H1 (cell line): ENCODE results near the gene PLK4. TPM values are rescaled to one million over a fixed set of nuclear protein-coding genes. Genes with fewer than 3 reads are reported as not detected.

Source experiments
- CTCF ChIA-PET: fragments of 300-600 bp; sonication (Branson Sonifier 250); formaldehyde crosslinking; loops from one replicate; lab custom pipeline; 2021; ENCODE audit not compliant: partially characterized antibody; lab: Charles Lee
- POLR2A ChIA-PET: fragments of 300-600 bp; sonication (Branson Sonifier 250); formaldehyde crosslinking; loops from one replicate; lab custom pipeline; 2021; ENCODE audit warnings: inconsistent platforms; ENCODE audit not compliant: partially characterized antibody; lab: Charles Lee
- DNase-seq, 2 experiments: peaks; one replicate each; pipeline versions ENCODE4 v3.0.0 to v3.0.0-alpha.2; 2010 to 2022; ENCODE audit warnings: low spot score in 2 of 2, low read depth in 1 of 2, mixed read lengths in 1 of 2
- FAIRE-seq: peaks from 2 replicates; lab custom pipeline; 2011; peaks lifted over from hg19 to GRCh38; lab: Jason Lieb, UNC
- H2AFZ ChIP-seq: 2 replicates; pipeline ENCODE4 v1.8.1; 2012; ENCODE audit warnings: low read length, inconsistent platforms
- H2AK5ac ChIP-seq: 2 replicates; pipeline ENCODE4 v1.6.1; 2013; ENCODE audit warnings: low read depth, low read length
- H2BK120ac ChIP-seq: replicated peaks from 2 replicates; pipeline ENCODE3; 2013; ENCODE audit warnings: low read depth, low read length, inconsistent platforms
- H2BK12ac ChIP-seq: 2 replicates; pipeline ENCODE4 v1.6.1; 2013; ENCODE audit warnings: low read depth, low read length
- H2BK15ac ChIP-seq: 2 replicates; pipeline ENCODE4 v1.6.1; 2013; ENCODE audit warnings: low read length
- H2BK20ac ChIP-seq: 2 replicates; pipeline ENCODE4 v1.6.1; 2013; ENCODE audit warnings: low read length
- H2BK5ac ChIP-seq: 2 replicates; pipeline ENCODE4 v1.6.1; 2013; ENCODE audit warnings: low read depth, low read length
- H3K14ac ChIP-seq: 2 replicates; pipeline ENCODE4 v1.6.1; 2013; ENCODE audit warnings: inconsistent platforms; ENCODE audit not compliant: insufficient read length
- H3K18ac ChIP-seq: 2 replicates; pipeline ENCODE4 v1.6.1; 2013; ENCODE audit warnings: low read length; ENCODE audit errors: extremely low read depth
- H3K23ac ChIP-seq: 2 replicates; pipeline ENCODE4 v1.6.1; 2013; ENCODE audit warnings: inconsistent platforms; ENCODE audit not compliant: insufficient read length
- H3K23me2 ChIP-seq: 2 replicates; pipeline ENCODE4 v1.6.1; 2013; ENCODE audit warnings: low read depth, low read length
- H3K27ac ChIP-seq: 2 replicates; pipeline ENCODE4 v1.6.1; 2011; ENCODE audit warnings: low read depth, low read length, inconsistent platforms
- H3K27me3 ChIP-seq, 4 experiments: replicated peaks in 1 of 4; 1 replicate in 1 of 4; 2 replicates in 3 of 4; pipeline versions ENCODE4 v1.6.1 to v1.8.1; 2011 to 2013; ENCODE audit warnings: low read length in 3 of 4, mild to moderate bottlenecking in 3 of 4, inconsistent platforms in 2 of 4, mixed read lengths in 2 of 4, moderate library complexity in 1 of 4; ENCODE audit not compliant: control insufficient read depth in 3 of 4, insufficient read depth in 3 of 4; ENCODE audit errors: extremely low read depth in 1 of 4
- H3K36me3 ChIP-seq, 4 experiments: 2 replicates each; pipeline versions ENCODE4 v1.6.1 to v1.8.1; 2011 to 2013; ENCODE audit warnings: mild to moderate bottlenecking in 4 of 4, low read length in 3 of 4, moderate library complexity in 2 of 4, control low read depth in 1 of 4, inconsistent platforms in 1 of 4; ENCODE audit not compliant: insufficient read depth in 4 of 4, control insufficient read depth in 2 of 4
- H3K4ac ChIP-seq: replicated peaks from 2 replicates; pipeline ENCODE3; 2013; ENCODE audit warnings: low read length, low read depth, mixed read lengths, inconsistent platforms; ENCODE audit not compliant: insufficient read length
- H3K4me1 ChIP-seq, 4 experiments: replicated peaks in 1 of 4; 1 replicate in 1 of 4; 2 replicates in 3 of 4; pipeline versions ENCODE4 v1.6.1 to v1.8.1; 2011 to 2013; ENCODE audit warnings: low read length in 3 of 4, inconsistent platforms in 2 of 4, mixed read lengths in 1 of 4; ENCODE audit not compliant: insufficient read depth in 4 of 4, control insufficient read depth in 3 of 4
- H3K4me2 ChIP-seq, 2 experiments: 2 replicates each; pipeline versions ENCODE4 v1.6.1 to v1.8.1; 2011 to 2013; ENCODE audit warnings: low read depth in 2 of 2, low read length in 2 of 2, control low read depth in 1 of 2, inconsistent platforms in 1 of 2, mild to moderate bottlenecking in 1 of 2; ENCODE audit not compliant: insufficient read depth in 1 of 2
- H3K4me3 ChIP-seq, 4 experiments: fragments of 200-600, 300-600 bp in 1 of 4; sonication (generic), shearing (Covaris generic), sonication (Bioruptor Twin) in 1 of 4; 2 replicates each; pipeline versions ENCODE4 v1.5.1 to v1.8.1; 2011 to 2016; ENCODE audit warnings: low read length in 4 of 4, low read depth in 3 of 4, control low read depth in 2 of 4, inconsistent platforms in 2 of 4, mild to moderate bottlenecking in 2 of 4, mixed read lengths in 1 of 4, moderate library complexity in 1 of 4; ENCODE audit not compliant: insufficient read depth in 2 of 4; ENCODE audit errors: extremely low read depth in 1 of 4
- H3K56ac ChIP-seq: replicated peaks from 2 replicates; pipeline ENCODE3; 2013; ENCODE audit warnings: low read depth, mild to moderate bottlenecking, mixed read lengths, low read length, inconsistent platforms; ENCODE audit not compliant: insufficient read length
- H3K79me1 ChIP-seq: 2 replicates; pipeline ENCODE4 v1.6.1; 2013; ENCODE audit warnings: low read depth, low read length, control low read depth
- H3K79me2 ChIP-seq, 2 experiments: 2 replicates each; pipeline versions ENCODE4 v1.6.1 to v1.8.1; 2012 to 2013; ENCODE audit warnings: low read length in 2 of 2, mild to moderate bottlenecking in 2 of 2, inconsistent platforms in 1 of 2; ENCODE audit not compliant: insufficient read depth in 2 of 2, control insufficient read depth in 1 of 2
- H3K9ac ChIP-seq, 4 experiments: replicated peaks in 1 of 4; 1 replicate in 1 of 4; 2 replicates in 3 of 4; pipeline versions ENCODE4 v1.6.1 to v1.8.1; 2011 to 2013; ENCODE audit warnings: low read depth in 3 of 4, low read length in 3 of 4, control low read depth in 2 of 4, mild to moderate bottlenecking in 2 of 4, moderate library complexity in 2 of 4, inconsistent platforms in 1 of 4; ENCODE audit errors: extremely low read depth in 1 of 4
- H3K9me3 ChIP-seq, 2 experiments: 2 replicates each; pipeline versions ENCODE4 v1.6.1 to v1.8.1; 2012 to 2013; ENCODE audit warnings: mild to moderate bottlenecking in 2 of 2, moderate library complexity in 2 of 2, control low read depth in 1 of 2, inconsistent platforms in 1 of 2, low read depth in 1 of 2, low read length in 1 of 2, mixed read lengths in 1 of 2; ENCODE audit not compliant: insufficient read depth in 2 of 2
- H4K20me1 ChIP-seq, 2 experiments: replicated peaks in 1 of 2; 2 replicates each; pipeline versions ENCODE3 to v1.8.1; 2011 to 2013; ENCODE audit warnings: inconsistent platforms in 2 of 2, low read length in 2 of 2, mild to moderate bottlenecking in 1 of 2; ENCODE audit not compliant: insufficient read depth in 2 of 2, control insufficient read depth in 1 of 2
- H4K5ac ChIP-seq: 2 replicates; pipeline ENCODE4 v1.6.1; 2013; ENCODE audit warnings: low read length, low read depth, mixed read lengths, inconsistent platforms; ENCODE audit not compliant: insufficient read length
- H4K8ac ChIP-seq: 2 replicates; pipeline ENCODE4 v1.8.0; 2013; ENCODE audit warnings: mild to moderate bottlenecking, moderate library complexity, low read length, inconsistent platforms; ENCODE audit not compliant: insufficient read depth; ENCODE audit errors: extremely low read depth
- H4K91ac ChIP-seq: replicated peaks from 2 replicates; pipeline ENCODE3; 2013; ENCODE audit warnings: low read length, mixed read lengths, inconsistent platforms; ENCODE audit not compliant: insufficient read length
- CEBPB ChIP-seq: IDR thresholded peaks from 2 replicates; pipeline ENCODE4 v1.6.1; 2012; ENCODE audit warnings: low read depth, low read length
- CTBP2 ChIP-seq: IDR thresholded peaks from 2 replicates; pipeline ENCODE4 v1.7.0; 2011; ENCODE audit warnings: borderline replicate concordance, mild to moderate bottlenecking, moderate library complexity, mixed read lengths, low read length; ENCODE audit not compliant: insufficient read depth, insufficient read length
- HDAC6 ChIP-seq: IDR thresholded peaks from one replicate; pipeline ENCODE4 v1.7.1; 2012; ENCODE audit warnings: low read depth, mild to moderate bottlenecking, inconsistent platforms, low read length, moderate library complexity
- KDM4A ChIP-seq: IDR thresholded peaks from one replicate; pipeline ENCODE4 v1.7.1; 2012; ENCODE audit warnings: low read depth, mild to moderate bottlenecking, moderate library complexity, low read length, inconsistent platforms; ENCODE audit not compliant: severe bottlenecking
- RAD21 ChIP-seq, 2 experiments: IDR thresholded peaks in 1 of 2; conservative IDR thresholded peaks in 1 of 2; 2 replicates each; pipeline ENCODE4 v1.6.1; 2011; ENCODE audit warnings: low read depth in 2 of 2, low read length in 2 of 2, improper control_type of control experiment in 1 of 2, inconsistent platforms in 1 of 2, mild to moderate bottlenecking in 1 of 2, moderate library complexity in 1 of 2
- SIN3A ChIP-seq, 2 experiments: IDR thresholded peaks in 1 of 2; conservative IDR thresholded peaks in 1 of 2; 2 replicates each; pipeline ENCODE4 v1.6.1; 2011 to 2012; ENCODE audit warnings: low read length in 2 of 2, improper control_type of control experiment in 1 of 2, low read depth in 1 of 2, mild to moderate bottlenecking in 1 of 2
- SRF ChIP-seq: IDR thresholded peaks from 2 replicates; pipeline ENCODE4 v1.6.1; 2011; ENCODE audit warnings: mild to moderate bottlenecking, low read depth, low read length, moderate library complexity
- polyA plus RNA-seq, 7 experiments: library from polyadenylated mRNA; depleted of rRNA in 3 of 7; stranded (reverse) in 5 of 7; unstranded in 2 of 7; fragments of >200 nt in 5 of 7; fragments of 200-250 nt in 2 of 7; gene quantifications; 1 replicate in 5 of 7; 2 replicates in 1 of 7; 4 replicates in 1 of 7; pipeline versions ENCODE4 v1.2.1 to v1.2.3, GENCODE V29; 2011 to 2013; ENCODE audit warnings: missing spikeins in 2 of 7, mixed read lengths in 2 of 7
- total RNA-seq: library from RNA; stranded (reverse); fragmentation: NEBNext Ultra II Directional; extraction: Animal tissue kit (Norgen Biotek cat#: 25700); gene quantifications from 2 replicates; pipeline ENCODE4 v1.2.1, GENCODE V29; 2021

Gene PLK4
- total and polyA plus RNA-seq, 2 of the 8 experiments (the other 6 are each of a cell fraction or from before 2014, with no cell fraction given): 23.3 to 35.2 TPM

DNA sequence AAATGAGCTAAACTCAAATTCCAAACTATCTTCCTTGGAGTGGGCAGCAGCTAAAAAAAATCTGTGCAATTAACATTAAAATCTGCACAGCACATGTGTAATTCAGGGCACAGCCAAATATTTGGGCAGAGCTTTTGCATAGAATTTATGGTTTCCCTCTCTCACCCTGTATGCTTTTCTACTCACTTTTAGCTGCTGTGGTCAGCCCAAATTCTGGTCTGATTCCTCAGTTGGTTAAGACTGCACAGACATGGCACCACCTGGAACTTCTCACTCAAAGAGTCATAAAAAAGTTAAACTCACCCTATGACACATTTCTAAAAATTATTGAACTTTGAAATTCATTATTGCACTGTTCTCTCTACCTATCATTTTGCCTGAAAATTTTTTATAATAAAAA is 4.9 kb upstream of the PLK4 start:
- Histone ChIP-seq H3K14ac (no peak overlapping the region), H3K4me1 (no peaks in the 10 kb centered on the region), H2AFZ (no peak overlapping the region), H3K4me3 (no peak overlapping the region), H3K18ac (no peak overlapping the region), H3K23ac (no peak overlapping the region), H3K4me2 (no peak overlapping the region), H2BK15ac (no peak overlapping the region), H2BK5ac (no peak overlapping the region), H3K36me3 (peaks cover 0 to 5% (median 0%) of the 10 kb centered on the region in 4 experiments; a peak in 1 of 8 replicates), H4K20me1 (no peaks in the 10 kb centered on the region), H2BK12ac (no peak overlapping the region), H3K79me2 (0 out of 4 replicates have a peak, but pooled peaks cover 0 to 3% of the 10 kb centered on the region in 2 experiments), H3K9ac (no peak overlapping the region), H3K9me3 (no peaks in the 10 kb centered on the region), H3K4ac (no peak overlapping the region), H3K23me2 (no peaks in the 10 kb centered on the region), H3K79me1 (no peaks in the 10 kb centered on the region), H4K91ac (no peak overlapping the region), H4K5ac (no peak overlapping the region), H4K8ac (no peak overlapping the region), H3K27me3 (no peaks in the 10 kb centered on the region), H2BK20ac (no peak overlapping the region), H2BK120ac (no peak overlapping the region), H3K27ac (no peak overlapping the region), H2AK5ac (no peak overlapping the region), H3K56ac (no peak overlapping the region)
- ChIA-PET POLR2A (interaction anchor here (0.5 to 1.6 kb wide), 3 partner anchors 23 to 191 kb away, joined by 3 read pairs; no protein-coding TSS in a partner anchor), CTCF (no interaction called here)
- FAIRE-seq: no peak
- DNase-seq: no peak
- TF ChIP-seq HDAC6 (no peak), CTBP2 (no peak), SRF (no peak), SIN3A (conservative IDR thresholded peaks at IDR 0.05 in 1 of 2, IDR thresholded peaks at IDR 0.05 in 1 of 2; ENCODE audit: low read depth in 1 of 2, low read length in 2 of 2) (no peak), RAD21 (IDR thresholded peaks at IDR 0.05 in 1 of 2, conservative IDR thresholded peaks at IDR 0.05 in 1 of 2; ENCODE audit: low read depth in 2 of 2, low read length in 2 of 2) (no peak), CEBPB (no peak), KDM4A (no peak)
